Esophagus muscularis mucosa (tissue), 4 donors: Measurements from ENCODE around the gene MCF2L2.

Source experiments
- EP300 ChIP-seq: sonication (generic); formaldehyde crosslinking; IDR thresholded peaks from one replicate; pipeline ENCODE4 v1.6.1; 2017; ENCODE audit warnings: antibody characterized with exemption
- POLR2AphosphoS5 ChIP-seq, 2 donors: sonication (generic); formaldehyde crosslinking; IDR thresholded peaks; one replicate each; pipeline ENCODE4 v1.6.1; 2017; ENCODE audit warnings: antibody characterized with exemption in 2 of 2
- TF ChIP-seq, protein P1 (sequence below), 3 experiments: fragments of 200-600 bp in 2 of 3; fragments of 450-650 bp in 1 of 3; sonication (generic) in 2 of 3; IDR thresholded peaks; one replicate each; pipeline ENCODE4 v1.5.1; 2017 to 2019; ENCODE audit warnings: antibody characterized with exemption in 3 of 3, mild to moderate bottlenecking in 2 of 3, moderate library complexity in 1 of 3

DNA sequence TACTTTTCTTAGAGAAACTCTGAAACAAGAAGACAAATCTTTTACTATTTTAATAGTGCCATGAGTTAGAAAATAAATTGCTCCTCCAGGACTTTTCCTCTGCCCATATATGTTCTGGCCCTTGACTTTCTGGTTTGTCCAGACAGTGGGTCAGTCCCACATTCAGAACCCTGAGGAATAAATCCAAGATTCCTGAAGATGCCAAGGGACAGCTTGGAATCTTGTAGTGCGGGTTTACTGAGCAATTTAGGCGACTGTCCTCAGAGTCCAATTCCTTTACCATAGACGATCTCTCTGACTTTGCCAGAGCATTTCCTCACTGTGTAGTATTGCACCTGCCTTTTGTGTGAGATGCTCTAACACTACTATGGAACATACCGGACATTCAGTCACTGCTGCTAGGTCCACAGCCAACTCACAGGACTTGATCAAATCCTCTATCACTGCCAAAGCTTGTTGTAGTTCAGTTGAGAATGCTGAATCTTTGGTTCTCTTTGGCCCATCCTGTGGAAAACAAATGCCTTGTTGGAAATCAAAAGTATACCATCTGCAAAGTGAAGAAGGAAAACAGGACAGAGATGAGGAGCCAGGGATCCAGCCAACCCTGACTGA is 212.7 kb downstream of the MCF2L2 start:
- TF ChIP-seq, protein P1, sequence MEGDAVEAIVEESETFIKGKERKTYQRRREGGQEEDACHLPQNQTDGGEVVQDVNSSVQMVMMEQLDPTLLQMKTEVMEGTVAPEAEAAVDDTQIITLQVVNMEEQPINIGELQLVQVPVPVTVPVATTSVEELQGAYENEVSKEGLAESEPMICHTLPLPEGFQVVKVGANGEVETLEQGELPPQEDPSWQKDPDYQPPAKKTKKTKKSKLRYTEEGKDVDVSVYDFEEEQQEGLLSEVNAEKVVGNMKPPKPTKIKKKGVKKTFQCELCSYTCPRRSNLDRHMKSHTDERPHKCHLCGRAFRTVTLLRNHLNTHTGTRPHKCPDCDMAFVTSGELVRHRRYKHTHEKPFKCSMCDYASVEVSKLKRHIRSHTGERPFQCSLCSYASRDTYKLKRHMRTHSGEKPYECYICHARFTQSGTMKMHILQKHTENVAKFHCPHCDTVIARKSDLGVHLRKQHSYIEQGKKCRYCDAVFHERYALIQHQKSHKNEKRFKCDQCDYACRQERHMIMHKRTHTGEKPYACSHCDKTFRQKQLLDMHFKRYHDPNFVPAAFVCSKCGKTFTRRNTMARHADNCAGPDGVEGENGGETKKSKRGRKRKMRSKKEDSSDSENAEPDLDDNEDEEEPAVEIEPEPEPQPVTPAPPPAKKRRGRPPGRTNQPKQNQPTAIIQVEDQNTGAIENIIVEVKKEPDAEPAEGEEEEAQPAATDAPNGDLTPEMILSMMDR (IDR thresholded peaks at IDR 0.05): no peak
- TF ChIP-seq POLR2AphosphoS5 (IDR thresholded peaks at IDR 0.05) (no peak), EP300 (no peak)
